Endometrial microvascular endothelial cells (primary cell): Measurements from ENCODE around the gene ZMPSTE24. TPM values are rescaled to one million over a fixed set of nuclear protein-coding genes. Genes with fewer than 3 reads are reported as not detected.

ENCODE experiments used
- total RNA-seq: library from RNA; depleted of rRNA; stranded (reverse); fragments of >200 nt; gene quantifications from one replicate; pipeline ENCODE4 v1.2.3, GENCODE V29; 2015; ENCODE audit errors: inconsistent ontology term

Gene ZMPSTE24
- total RNA-seq, 1 donor from 2014 or later, result 78.8 TPM

Other genes with a start within 250 kb of the ZMPSTE24 start
- 549 TPM for gene CAP1, start 217.5 kb upstream of the ZMPSTE24 start, total RNA-seq
- 108 TPM for gene PPT1, start 161.0 kb upstream of the ZMPSTE24 start, total RNA-seq
- 8.0 TPM for gene RLF, start 96.8 kb upstream of the ZMPSTE24 start, total RNA-seq
- gene TMCO2, start 10.3 kb upstream of the ZMPSTE24 start, total RNA-seq, result not detected
- gene COL9A2, start 59.0 kb downstream of the ZMPSTE24 start, total RNA-seq, result not detected
- gene SMAP2, start 115.5 kb downstream of the ZMPSTE24 start, total RNA-seq, result 26.6 TPM
- gene ZFP69B, start 192.2 kb downstream of the ZMPSTE24 start, total RNA-seq, result 1.8 TPM
- gene ZFP69, start 219.1 kb downstream of the ZMPSTE24 start, total RNA-seq, result 1.9 TPM